ENCODE results near the gene KLHDC1. TPM values are rescaled to one million over a fixed set of nuclear protein-coding genes. Genes with fewer than 3 reads are reported as not detected.
A peak's percentile ranks its signal among the peaks of the same experiment; 100 is the strongest.
"Not testable (repeated sequence)": the region's sequence is repeated elsewhere in the genome, so short reads cannot be mapped to it uniquely, and the experiment has no call there.

The KLHDC1 gene
- total RNA-seq (2012; rRNA removed), result 1.3 and 2.6 TPM in 2 replicates

GRCh38 chr14:49692811-49693734 is at the start of gene KLHDC1:
TSS of gene KLHDC1 (plus strand) at chr14:49693120. CDS start at chr14:49693195, 75 bp downstream.
- Histone ChIP-seq H3K9me3 (replicated peaks; ENCODE audit: low read length) (no peaks in the 10 kb centered on the region), H3K36me3 (ENCODE audit: insufficient read depth, low read length) (no peaks in the 10 kb centered on the region)

GRCh38 chr14:49653508-49653907 is 39.4 kb upstream of the KLHDC1 start:
- Histone ChIP-seq H3K9ac (ENCODE audit: low read depth, low read length) (no peak overlapping the region), H3K4me3 (ENCODE audit: low read length) (no peak overlapping the region), H3K36me3 (ENCODE audit: insufficient read depth, low read length) (no peaks in the 10 kb centered on the region)

More at GRCh38 chr14:49692811-49693734, at the start of gene KLHDC1:
- Histone ChIP-seq H3K4me3 (ENCODE audit: low read length) (peak within 1 kb of the TSS; percentile 86), H3K4me2 (ENCODE audit: low read length) (peak within 1 kb of the TSS; percentile 81), H3K9ac (ENCODE audit: low read depth, low read length) (peak within 1 kb of the TSS; percentile 81), H3K4me1 (ENCODE audit: control insufficient read depth, insufficient read depth, low read length) (peaks cover 13% of the 10 kb centered on the region), H3K27me3 (ENCODE audit: control insufficient read depth, insufficient read depth, low read length) (no peaks in the 10 kb centered on the region)

GRCh38 chr14:49654511-49654910 is 38.4 kb upstream of the KLHDC1 start:
- no peak overlapping the region for H3K9ac ChIP-seq (ENCODE audit: low read depth, low read length)

More at GRCh38 chr14:49653508-49653907, 39.4 kb upstream of the KLHDC1 start:
- Histone ChIP-seq H3K4me2 (ENCODE audit: low read length) (no peak overlapping the region), H3K9me3 (replicated peaks; ENCODE audit: low read length) (no peaks in the 10 kb centered on the region), H3K27me3 (ENCODE audit: control insufficient read depth, insufficient read depth, low read length) (no peaks in the 10 kb centered on the region), H3K4me1 (ENCODE audit: control insufficient read depth, insufficient read depth, low read length) (peaks cover 7% of the 10 kb centered on the region)

GRCh38 chr14:49657500-49657899 is 35.4 kb upstream of the KLHDC1 start:
- not testable (repeated sequence) for H3K4me3 ChIP-seq (ENCODE audit: low read length); H3K9me3 ChIP-seq (replicated peaks; ENCODE audit: low read length); H3K4me1 ChIP-seq (ENCODE audit: control insufficient read depth, insufficient read depth, low read length); H3K36me3 ChIP-seq (ENCODE audit: insufficient read depth, low read length); H3K9ac ChIP-seq (ENCODE audit: low read depth, low read length); H3K4me2 ChIP-seq (ENCODE audit: low read length); H3K27me3 ChIP-seq (ENCODE audit: control insufficient read depth, insufficient read depth, low read length)

More at GRCh38 chr14:49654511-49654910, 38.4 kb upstream of the KLHDC1 start:
- H3K27me3 ChIP-seq (ENCODE audit: control insufficient read depth, insufficient read depth, low read length), result no peaks in the 10 kb centered on the region
- no peak overlapping the region for H3K4me3 ChIP-seq (ENCODE audit: low read length)
- H3K36me3 ChIP-seq (ENCODE audit: insufficient read depth, low read length), result no peaks in the 10 kb centered on the region
- peaks cover 7% of the 10 kb centered on the region for H3K4me1 ChIP-seq (ENCODE audit: control insufficient read depth, insufficient read depth, low read length)
- no peak overlapping the region for H3K4me2 ChIP-seq (ENCODE audit: low read length)
- no peaks in the 10 kb centered on the region for H3K9me3 ChIP-seq (replicated peaks; ENCODE audit: low read length)

GRCh38 chr14:49659526-49660455 is 33.1 kb upstream of the KLHDC1 start:
- H3K9me3 ChIP-seq (replicated peaks; ENCODE audit: low read length), result no peaks in the 10 kb centered on the region
- no peaks in the 10 kb centered on the region for H3K36me3 ChIP-seq (ENCODE audit: insufficient read depth, low read length)
- no peak overlapping the region for H3K4me3 ChIP-seq (ENCODE audit: low read length)
- H3K4me2 ChIP-seq (ENCODE audit: low read length), result no peak overlapping the region
- peaks cover 7% of the 10 kb centered on the region for H3K4me1 ChIP-seq (ENCODE audit: control insufficient read depth, insufficient read depth, low read length)
- H3K27me3 ChIP-seq (ENCODE audit: control insufficient read depth, insufficient read depth, low read length), result no peaks in the 10 kb centered on the region
- no peak overlapping the region for H3K9ac ChIP-seq (ENCODE audit: low read depth, low read length)

- no peak overlapping the region for H3K9ac ChIP-seq (ENCODE audit: low read depth, low read length)
- H3K4me1 ChIP-seq (ENCODE audit: control insufficient read depth, insufficient read depth, low read length), result no peaks in the 10 kb centered on the region
- H3K9me3 ChIP-seq (replicated peaks; ENCODE audit: low read length), result no peaks in the 10 kb centered on the region
- H3K27me3 ChIP-seq (ENCODE audit: control insufficient read depth, insufficient read depth, low read length), result no peaks in the 10 kb centered on the region
- H3K36me3 ChIP-seq (ENCODE audit: insufficient read depth, low read length), result no peaks in the 10 kb centered on the region
- H3K4me2 ChIP-seq (ENCODE audit: low read length), result no peak overlapping the region
- no peak overlapping the region for H3K4me3 ChIP-seq (ENCODE audit: low read length)
Observed at GRCh38 chr14:49670475-49670874, 22.4 kb upstream of the KLHDC1 start.

GRCh38 chr14:49673586-49673985 is 19.3 kb upstream of the KLHDC1 start:
- Histone ChIP-seq H3K4me2 (ENCODE audit: low read length) (no peak overlapping the region), H3K36me3 (ENCODE audit: insufficient read depth, low read length) (peaks cover 4% of the 10 kb centered on the region), H3K4me1 (ENCODE audit: control insufficient read depth, insufficient read depth, low read length) (no peaks in the 10 kb centered on the region), H3K4me3 (ENCODE audit: low read length) (no peak overlapping the region), H3K9me3 (replicated peaks; ENCODE audit: low read length) (no peaks in the 10 kb centered on the region), H3K9ac (ENCODE audit: low read depth, low read length) (no peak overlapping the region), H3K27me3 (ENCODE audit: control insufficient read depth, insufficient read depth, low read length) (no peaks in the 10 kb centered on the region)

GRCh38 chr14:49677643-49678042 is 15.3 kb upstream of the KLHDC1 start:
- Histone ChIP-seq H3K4me1 (ENCODE audit: control insufficient read depth, insufficient read depth, low read length) (peaks cover 9% of the 10 kb centered on the region), H3K4me3 (ENCODE audit: low read length) (no peak overlapping the region), H3K4me2 (ENCODE audit: low read length) (no peak overlapping the region), H3K9me3 (replicated peaks; ENCODE audit: low read length) (no peaks in the 10 kb centered on the region), H3K27me3 (ENCODE audit: control insufficient read depth, insufficient read depth, low read length) (no peaks in the 10 kb centered on the region), H3K9ac (ENCODE audit: low read depth, low read length) (no peak overlapping the region), H3K36me3 (ENCODE audit: insufficient read depth, low read length) (peaks cover 4% of the 10 kb centered on the region)

GRCh38 chr14:49679271-49679670 is 13.6 kb upstream of the KLHDC1 start:
- peaks cover 4% of the 10 kb centered on the region for H3K36me3 ChIP-seq (ENCODE audit: insufficient read depth, low read length)

GRCh38 chr14:49686425-49686824 is 6.5 kb upstream of the KLHDC1 start:
- Histone ChIP-seq H3K9ac (ENCODE audit: low read depth, low read length) (no peak overlapping the region), H3K4me2 (ENCODE audit: low read length) (peak overlapping the region; percentile 29), H3K36me3 (ENCODE audit: insufficient read depth, low read length) (no peaks in the 10 kb centered on the region), H3K4me1 (ENCODE audit: control insufficient read depth, insufficient read depth, low read length) (peaks cover 11% of the 10 kb centered on the region), H3K9me3 (replicated peaks; ENCODE audit: low read length) (no peaks in the 10 kb centered on the region), H3K27me3 (ENCODE audit: control insufficient read depth, insufficient read depth, low read length) (no peaks in the 10 kb centered on the region), H3K4me3 (ENCODE audit: low read length) (no peak overlapping the region)

More at GRCh38 chr14:49679271-49679670, 13.6 kb upstream of the KLHDC1 start:
- no peak overlapping the region for H3K9ac ChIP-seq (ENCODE audit: low read depth, low read length)
- H3K9me3 ChIP-seq (replicated peaks; ENCODE audit: low read length), result no peaks in the 10 kb centered on the region
- peaks cover 9% of the 10 kb centered on the region for H3K4me1 ChIP-seq (ENCODE audit: control insufficient read depth, insufficient read depth, low read length)
- no peaks in the 10 kb centered on the region for H3K27me3 ChIP-seq (ENCODE audit: control insufficient read depth, insufficient read depth, low read length)
- no peak overlapping the region for H3K4me3 ChIP-seq (ENCODE audit: low read length)
- peak overlapping the region; percentile 9 for H3K4me2 ChIP-seq (ENCODE audit: low read length)

Data from skeletal muscle satellite cell (primary cell).